HFF-Myc (cell line): ENCODE results near the gene CAMK1D.
"Not testable (repeated sequence)": the region's sequence is repeated elsewhere in the genome, so short reads cannot be mapped to it uniquely, and the experiment has no call there.

Experiments used
- DNase-seq: peaks from one replicate; pipeline ENCODE4 v3.0.0-alpha.2; 2011; ENCODE audit warnings: low read depth; ENCODE audit errors: extremely low read depth
- H3K4me3 ChIP-seq: replicated peaks from 2 replicates; pipeline ENCODE4 v1.5.1; 2011; ENCODE audit warnings: low read depth, mild to moderate bottlenecking, control low read depth, low read length
- TF ChIP-seq, protein P1 (sequence below): IDR thresholded peaks from 2 replicates; pipeline ENCODE4 v1.5.1; 2012; ENCODE audit warnings: mild to moderate bottlenecking, low read depth, low read length, control low read depth; ENCODE audit errors: missing control alignments

Gene CAMK1D

GRCh38 chr10:12432402-12433189 lies 83.2 kb downstream of the CAMK1D start:
- DNase-seq, result no peak
- TF ChIP-seq, protein P1, sequence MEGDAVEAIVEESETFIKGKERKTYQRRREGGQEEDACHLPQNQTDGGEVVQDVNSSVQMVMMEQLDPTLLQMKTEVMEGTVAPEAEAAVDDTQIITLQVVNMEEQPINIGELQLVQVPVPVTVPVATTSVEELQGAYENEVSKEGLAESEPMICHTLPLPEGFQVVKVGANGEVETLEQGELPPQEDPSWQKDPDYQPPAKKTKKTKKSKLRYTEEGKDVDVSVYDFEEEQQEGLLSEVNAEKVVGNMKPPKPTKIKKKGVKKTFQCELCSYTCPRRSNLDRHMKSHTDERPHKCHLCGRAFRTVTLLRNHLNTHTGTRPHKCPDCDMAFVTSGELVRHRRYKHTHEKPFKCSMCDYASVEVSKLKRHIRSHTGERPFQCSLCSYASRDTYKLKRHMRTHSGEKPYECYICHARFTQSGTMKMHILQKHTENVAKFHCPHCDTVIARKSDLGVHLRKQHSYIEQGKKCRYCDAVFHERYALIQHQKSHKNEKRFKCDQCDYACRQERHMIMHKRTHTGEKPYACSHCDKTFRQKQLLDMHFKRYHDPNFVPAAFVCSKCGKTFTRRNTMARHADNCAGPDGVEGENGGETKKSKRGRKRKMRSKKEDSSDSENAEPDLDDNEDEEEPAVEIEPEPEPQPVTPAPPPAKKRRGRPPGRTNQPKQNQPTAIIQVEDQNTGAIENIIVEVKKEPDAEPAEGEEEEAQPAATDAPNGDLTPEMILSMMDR, result no peak

GRCh38 chr10:12434277-12434676 lies 84.9 kb downstream of the CAMK1D start:
- H3K4me3 ChIP-seq, result no peak overlapping the region
- TF ChIP-seq, protein P1, result no peak
- DNase-seq, result no peak

More at GRCh38 chr10:12432402-12433189, 83.2 kb downstream of the CAMK1D start:
- no peak overlapping the region for H3K4me3 ChIP-seq

- not testable (repeated sequence) for DNase-seq, H3K4me3 ChIP-seq
Measured at GRCh38 chr10:12434677-12435076, 85.3 kb downstream of the CAMK1D start.

- DNase-seq, result no peak
- TF ChIP-seq, protein P1, result no peak
- no peak overlapping the region for H3K4me3 ChIP-seq
Measured at GRCh38 chr10:12435348-12435747, 86.0 kb downstream of the CAMK1D start.

DNA sequence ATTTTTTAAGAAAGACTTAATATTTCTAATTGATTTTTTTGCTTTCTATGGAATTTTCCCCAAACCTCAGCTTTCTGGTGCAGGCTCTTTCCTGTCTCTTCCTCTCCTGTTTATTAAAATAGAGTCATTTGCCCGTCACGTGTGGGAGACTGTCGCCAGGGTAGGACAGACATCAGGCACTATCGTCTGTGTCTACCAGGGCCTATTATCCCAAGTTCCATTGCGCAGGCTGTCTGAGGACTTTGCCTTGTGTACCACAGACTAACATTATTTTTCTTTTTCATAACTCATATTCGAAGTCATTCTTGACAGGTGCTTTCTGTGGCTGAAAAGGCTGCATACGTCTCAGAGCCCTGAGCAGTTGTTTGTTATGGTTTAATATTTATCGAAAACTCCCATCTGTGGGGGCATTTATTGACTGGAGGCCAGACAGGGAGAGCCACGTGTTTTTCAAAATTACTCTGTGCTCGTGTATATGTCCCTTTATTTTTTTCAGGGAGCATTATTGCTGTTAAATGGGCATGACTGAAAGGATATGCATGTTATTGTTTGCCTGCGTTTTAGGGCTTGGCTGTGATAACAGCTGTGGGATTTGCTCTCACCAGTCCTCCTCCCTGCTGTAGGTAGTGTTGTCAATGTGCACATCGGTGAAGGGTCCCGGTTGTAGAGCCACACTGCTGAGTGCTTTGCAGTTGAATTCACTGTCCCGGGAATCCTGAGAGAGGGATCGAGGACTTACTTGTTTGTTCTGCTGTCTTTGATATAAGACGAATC lies 89.8 kb downstream of the CAMK1D start:
- TF ChIP-seq, protein P1, result no peak
- H3K4me3 ChIP-seq, result no peak overlapping the region
- no peak for DNase-seq

- H3K4me3 ChIP-seq, DNase-seq: not testable (repeated sequence)
Measured at GRCh38 chr10:12439767-12440166, 90.4 kb downstream of the CAMK1D start.

- no peak for DNase-seq
- TF ChIP-seq, protein P1, result no peak
- H3K4me3 ChIP-seq, result no peak overlapping the region
Measured at GRCh38 chr10:12443026-12443425, 93.7 kb downstream of the CAMK1D start.
